Endodermal cell (in vitro differentiated cells): ENCODE results near the gene LAPTM5. TPM values are rescaled to one million over a fixed set of nuclear protein-coding genes. Genes with fewer than 3 reads are reported as not detected.

Source experiments
- DNase-seq: peaks from one replicate; pipeline ENCODE4 v3.0.0-alpha.2; 2017
- H3K27ac ChIP-seq: 2 replicates; pipeline ENCODE4 v1.5.1; 2013; ENCODE audit warnings: mild to moderate bottlenecking, low read depth, low read length, moderate library complexity
- H3K27me3 ChIP-seq: 2 replicates; pipeline ENCODE4 v1.6.1; 2013; ENCODE audit warnings: mild to moderate bottlenecking, low read length, moderate library complexity; ENCODE audit not compliant: insufficient read depth, control insufficient read depth, poor library complexity, severe bottlenecking
- H3K36me3 ChIP-seq: 2 replicates; pipeline ENCODE4 v1.7.0; 2013; ENCODE audit warnings: mild to moderate bottlenecking, low read length, moderate library complexity; ENCODE audit not compliant: control insufficient read depth, insufficient read depth
- H3K4me1 ChIP-seq: one replicate; pipeline ENCODE4 v1.7.0; 2013; ENCODE audit warnings: low read length; ENCODE audit not compliant: control insufficient read depth, insufficient read depth
- H3K4me3 ChIP-seq: 2 replicates; pipeline ENCODE4 v1.5.1; 2013; ENCODE audit warnings: mild to moderate bottlenecking, low read length, moderate library complexity
- H3K9ac ChIP-seq: 2 replicates; pipeline ENCODE4 v1.6.1; 2013; ENCODE audit warnings: mild to moderate bottlenecking, low read length, moderate library complexity; ENCODE audit not compliant: poor library complexity, severe bottlenecking; ENCODE audit errors: extremely low read depth
- H3K9me3 ChIP-seq: 2 replicates; pipeline ENCODE4 v1.6.1; 2013; ENCODE audit warnings: mild to moderate bottlenecking, low read length, moderate library complexity; ENCODE audit not compliant: control insufficient read depth
- H3K27ac Mint-ChIP-seq: 2 replicates; pipeline ENCODE4 v1.8.0; 2020; ENCODE audit warnings: mixed read lengths
- H3K27me3 Mint-ChIP-seq: 2 replicates; pipeline ENCODE4 v1.8.0; 2021; ENCODE audit warnings: mild to moderate bottlenecking, mixed read lengths; ENCODE audit not compliant: insufficient read depth
- H3K36me3 Mint-ChIP-seq: 2 replicates; pipeline ENCODE4 v1.8.0; 2020; ENCODE audit warnings: low read depth, mixed read lengths
- H3K4me1 Mint-ChIP-seq: 2 replicates; pipeline ENCODE4 v1.8.0; 2020; ENCODE audit warnings: mixed read lengths
- H3K4me3 Mint-ChIP-seq: 2 replicates; pipeline ENCODE4 v1.8.0; 2020; ENCODE audit warnings: mild to moderate bottlenecking, moderate library complexity, mixed read lengths
- H3K9me3 Mint-ChIP-seq: 2 replicates; pipeline ENCODE4 v1.8.0; 2020; ENCODE audit warnings: mild to moderate bottlenecking, mixed read lengths
- CTCF ChIP-seq: fragments of 200-600 bp; sonication (generic); conservative IDR thresholded peaks from 2 replicates; pipeline ENCODE4 v1.5.0; 2021; ENCODE audit warnings: antibody characterized with exemption, mild to moderate bottlenecking
- WGBS, 2 experiments: methylation state at CpG; one replicate each; pipeline versions ENCODE4 v1.1.5 to v1.1.7; 2013; ENCODE audit warnings: missing lambda C conversion rate in 2 of 2, mixed read lengths in 1 of 2; ENCODE audit not compliant: insufficient coverage in 1 of 2, insufficient read length in 1 of 2; 5-methylcytosine and 5-hydroxymethylcytosine counted together
- total RNA-seq, 2 donors: library from RNA; stranded (reverse); fragmentation: NEBNext Ultra II Directional in 1 of 2; extraction: Animal tissue kit (Norgen Biotek cat#: 25700) in 1 of 2; gene quantifications; 2 replicates in 1 of 2; 3 replicates in 1 of 2; pipeline ENCODE4 v1.2.1, GENCODE V29; 2021

Gene LAPTM5
- total RNA-seq, 2 donors from 2014 or later = not detected

- no peak for TF ChIP-seq CTCF
- DNase-seq = no peak
- Histone ChIP-seq H3K9me3 (peaks cover 5% of the 10 kb centered on the region), H3K4me1 (no peaks in the 10 kb centered on the region), H3K4me3 (no peak overlapping the region), H3K27me3 (no peaks in the 10 kb centered on the region), H3K36me3 (no peaks in the 10 kb centered on the region), H3K27ac (no peak overlapping the region), H3K9ac (no peak overlapping the region)
- H3K27me3 Mint-ChIP-seq = no peaks in the 10 kb centered on the region
- no peaks in the 10 kb centered on the region for H3K9me3 Mint-ChIP-seq
- peaks cover 9% of the 10 kb centered on the region for H3K4me1 Mint-ChIP-seq
- 88 to 97% methylated on average over 4 of the region's 4 CpGs for WGBS, 2 experiments
- no peak overlapping the region for H3K27ac Mint-ChIP-seq
- H3K36me3 Mint-ChIP-seq = no peaks in the 10 kb centered on the region
- H3K4me3 Mint-ChIP-seq = no peak overlapping the region
Observed at GRCh38 chr1:30756206-30756544, 1.4 kb downstream of the LAPTM5 start.

- 84 to 100% methylated on average over 2 to 4 of the region's 4 CpGs for WGBS, 2 experiments
- no peak overlapping the region for H3K27ac ChIP-seq
- no peak for TF ChIP-seq CTCF
- no peaks in the 10 kb centered on the region for H3K36me3 ChIP-seq
- no peak for DNase-seq
- H3K4me1 ChIP-seq = peaks cover under 1% of the 10 kb centered on the region
- no peaks in the 10 kb centered on the region for H3K9me3 Mint-ChIP-seq
- peaks cover 8% of the 10 kb centered on the region for H3K4me1 Mint-ChIP-seq
- no peak overlapping the region for H3K4me3 ChIP-seq
- H3K9me3 ChIP-seq = peaks cover 5% of the 10 kb centered on the region
- H3K36me3 Mint-ChIP-seq = no peaks in the 10 kb centered on the region
- no peak overlapping the region for H3K9ac ChIP-seq
- no peak overlapping the region for H3K4me3 Mint-ChIP-seq
- no peaks in the 10 kb centered on the region for H3K27me3 ChIP-seq
- H3K27ac Mint-ChIP-seq = no peak overlapping the region
- no peaks in the 10 kb centered on the region for H3K27me3 Mint-ChIP-seq
Observed at GRCh38 chr1:30755746-30756145, 1.8 kb downstream of the LAPTM5 start.

GRCh38 chr1:30755334-30755733, 2.2 kb downstream of the LAPTM5 start:
- H3K27ac Mint-ChIP-seq = no peak overlapping the region
- H3K4me1 ChIP-seq = peaks cover 5% of the 10 kb centered on the region
- H3K4me3 ChIP-seq = no peak overlapping the region
- H3K27me3 ChIP-seq = no peaks in the 10 kb centered on the region
- 92 to 96% methylated on average over 4 to 6 of the region's 6 CpGs for WGBS, 2 experiments
- DNase-seq = no peak
- no peaks in the 10 kb centered on the region for H3K36me3 Mint-ChIP-seq
- no peaks in the 10 kb centered on the region for H3K36me3 ChIP-seq
- H3K4me1 Mint-ChIP-seq = peaks cover 9% of the 10 kb centered on the region
- no peak overlapping the region for H3K4me3 Mint-ChIP-seq
- no peak overlapping the region for H3K27ac ChIP-seq
- no peaks in the 10 kb centered on the region for H3K9me3 Mint-ChIP-seq
- H3K9me3 ChIP-seq = peaks cover 3% of the 10 kb centered on the region
- no peak for TF ChIP-seq CTCF
- H3K9ac ChIP-seq = no peak overlapping the region
- no peaks in the 10 kb centered on the region for H3K27me3 Mint-ChIP-seq
